Neural cell (in vitro differentiated cells): ENCODE measurements around the gene IGLL5. TPM values are rescaled to one million over a fixed set of nuclear protein-coding genes. Genes with fewer than 3 reads are reported as not detected.

ENCODE experiments used
- H2AFZ ChIP-seq: fragments of 200-600, 300-800 bp; sonication (generic), shearing (Covaris generic); 2 replicates; pipeline ENCODE4 v1.6.0; 2014; ENCODE audit warnings: low read depth, mild to moderate bottlenecking, antibody characterized with exemption, low read length, moderate library complexity
- H3F3A ChIP-seq: fragments of 200-600 bp; shearing (Covaris generic); 2 replicates; pipeline ENCODE4 v1.6.1; 2016; ENCODE audit warnings: mild to moderate bottlenecking, moderate library complexity, mixed read lengths, antibody characterized with exemption, low read length; ENCODE audit not compliant: insufficient read depth, poor library complexity, severe bottlenecking
- H3K27ac ChIP-seq: fragments of 200-600, 300-800 bp; sonication (generic), shearing (Covaris generic); 2 replicates; pipeline ENCODE4 v1.5.1; 2014; ENCODE audit warnings: mild to moderate bottlenecking, low read length, moderate library complexity
- H3K27me3 ChIP-seq: fragments of 300-800, 200-600 bp; sonication (generic), shearing (Covaris generic); 2 replicates; pipeline ENCODE4 v1.6.0; 2014; ENCODE audit warnings: mild to moderate bottlenecking, low read depth, low read length, moderate library complexity; ENCODE audit not compliant: insufficient read depth
- H3K36me3 ChIP-seq: fragments of 300-800, 200-600 bp; sonication (generic), shearing (Covaris generic); 2 replicates; pipeline ENCODE4 v1.5.1; 2014; ENCODE audit warnings: mild to moderate bottlenecking, antibody characterized with exemption, low read length, moderate library complexity; ENCODE audit not compliant: insufficient read depth
- H3K4me2 ChIP-seq: fragments of 300-800, 200-600 bp; sonication (generic), shearing (Covaris generic); 2 replicates; pipeline ENCODE4 v1.6.0; 2014; ENCODE audit warnings: mild to moderate bottlenecking, low read length
- H3K4me3 ChIP-seq: fragments of 300-800, 200-600 bp; sonication (generic), shearing (Covaris generic); 2 replicates; pipeline ENCODE4 v1.5.1; 2014; ENCODE audit warnings: mild to moderate bottlenecking, low read length, moderate library complexity
- H3K79me2 ChIP-seq: fragments of 200-600 bp; shearing (Covaris generic); replicated peaks from 2 replicates; pipeline ENCODE4 v1.6.0; 2014; ENCODE audit warnings: mild to moderate bottlenecking, low read length, moderate library complexity; ENCODE audit not compliant: insufficient read depth
- H3K9ac ChIP-seq: fragments of 300-800, 200-600 bp; sonication (generic), shearing (Covaris generic); 2 replicates; pipeline ENCODE4 v1.6.1; 2016; ENCODE audit warnings: mild to moderate bottlenecking, low read length, mixed read lengths
- H3K9me2 ChIP-seq: fragments of 200-600 bp; shearing (Covaris generic); 2 replicates; pipeline ENCODE4 v1.6.1; 2016; ENCODE audit warnings: mild to moderate bottlenecking, low read length, mixed read lengths; ENCODE audit not compliant: insufficient read depth
- H3K9me3 ChIP-seq: fragments of 200-600, 300-800 bp; sonication (generic), shearing (Covaris generic); 2 replicates; pipeline ENCODE4 v1.6.1; 2016; ENCODE audit warnings: mild to moderate bottlenecking, mixed run types, low read length, moderate library complexity, mixed read lengths
- H4K20me1 ChIP-seq: fragments of 200-600 bp; shearing (Covaris generic); 2 replicates; pipeline ENCODE4 v1.6.1; 2016; ENCODE audit warnings: mild to moderate bottlenecking, mixed run types; ENCODE audit not compliant: insufficient read depth
- EP300 ChIP-seq: fragments of 450-650 bp; conservative IDR thresholded peaks from 2 replicates; pipeline ENCODE4 v1.6.1; 2014; ENCODE audit warnings: antibody characterized with exemption, mild to moderate bottlenecking, moderate library complexity; ENCODE audit not compliant: poor library complexity, severe bottlenecking
- EZH2 ChIP-seq: fragments of 200-600, 300-800 bp; shearing (Covaris generic), sonication (generic); IDR thresholded peaks from 2 replicates; pipeline ENCODE4 v1.6.1; 2014; ENCODE audit warnings: antibody characterized with exemption, low read length, borderline replicate concordance, mild to moderate bottlenecking; ENCODE audit not compliant: insufficient read depth, poor library complexity, severe bottlenecking
- MXI1 ChIP-seq: fragments of 450-650 bp; conservative IDR thresholded peaks from 2 replicates; pipeline ENCODE4 v1.6.1; 2014; ENCODE audit warnings: antibody characterized with exemption, mild to moderate bottlenecking; ENCODE audit not compliant: poor library complexity, severe bottlenecking
- POLR2AphosphoS5 ChIP-seq: IDR thresholded peaks from 2 replicates; pipeline ENCODE4 v1.6.1; 2012
- RAD21 ChIP-seq: fragments of 450-650 bp; conservative IDR thresholded peaks from 2 replicates; pipeline ENCODE4 v1.6.1; 2014; ENCODE audit warnings: antibody characterized with exemption, mild to moderate bottlenecking, moderate library complexity
- SMC3 ChIP-seq: fragments of 450-650 bp; conservative IDR thresholded peaks from 2 replicates; pipeline ENCODE4 v1.6.1; 2014; ENCODE audit warnings: antibody characterized with exemption, mild to moderate bottlenecking, moderate library complexity; ENCODE audit not compliant: poor library complexity
- TAF1 ChIP-seq: IDR thresholded peaks from 2 replicates; pipeline ENCODE4 v1.6.1; 2012; ENCODE audit warnings: low read depth
- polyA plus RNA-seq: library from polyadenylated mRNA; depleted of rRNA; stranded (reverse); fragments of >200 nt; gene quantifications from 2 replicates; pipeline ENCODE4 v1.2.3, GENCODE V29; 2014
- TF ChIP-seq, protein P1 (sequence below): fragments of 450-650 bp; IDR thresholded peaks from 2 replicates; pipeline ENCODE4 v1.5.1; 2014; ENCODE audit warnings: antibody characterized with exemption, mild to moderate bottlenecking, moderate library complexity; ENCODE audit not compliant: poor library complexity, severe bottlenecking
- TF ChIP-seq, protein P2 (sequence below): IDR thresholded peaks from 2 replicates; pipeline ENCODE4 v1.6.1; 2012; ENCODE audit warnings: borderline replicate concordance

IGLL5 gene
- polyA plus RNA-seq, 1 donor from 2014 or later: 0.19 TPM

DNA sequence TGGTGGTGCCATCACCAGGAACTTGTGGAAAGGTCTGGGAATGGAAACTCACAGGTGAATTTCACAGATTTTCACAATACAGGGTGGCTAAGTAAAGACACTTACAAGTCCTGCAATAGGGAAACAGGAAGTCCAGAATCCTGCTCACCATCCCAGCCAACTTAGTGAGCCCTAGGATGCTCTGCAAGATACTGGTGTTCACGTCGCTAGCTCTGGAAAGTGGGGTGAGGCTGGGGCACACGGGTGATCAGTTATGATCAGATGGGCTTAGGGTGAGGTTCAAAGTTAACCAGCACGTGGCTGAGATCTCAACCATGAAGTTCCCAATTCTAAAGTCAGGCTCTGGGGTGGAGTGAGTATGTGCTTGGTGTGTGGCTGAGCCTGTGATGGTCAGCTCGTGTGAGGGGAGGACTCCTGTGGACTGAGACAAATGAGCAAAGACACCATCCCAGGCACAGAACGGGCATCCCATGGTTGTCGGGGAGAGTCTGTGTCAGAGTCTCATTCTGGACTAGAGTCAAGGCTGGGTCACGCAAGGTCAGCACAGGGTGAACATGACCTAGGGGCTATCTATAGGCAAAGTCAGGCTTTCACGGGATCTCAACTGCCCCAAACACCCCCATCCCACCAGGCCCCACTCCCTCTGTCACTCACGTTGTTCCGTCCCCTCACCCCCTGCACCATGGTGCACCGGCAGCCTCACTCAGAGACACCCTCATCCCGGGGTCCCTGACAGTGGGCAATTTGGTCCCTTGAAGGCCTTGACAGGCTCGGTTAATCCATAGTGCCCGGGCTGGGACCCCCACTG lies 23.9 kb downstream of the IGLL5 start:
- no peaks in the 10 kb centered on the region for H3K27me3 ChIP-seq
- H3K79me2 ChIP-seq: no peaks in the 10 kb centered on the region
- no peak overlapping the region for H3K4me3 ChIP-seq
- H3K36me3 ChIP-seq: no peaks in the 10 kb centered on the region
- no peak overlapping the region for H2AFZ ChIP-seq
- TF ChIP-seq SMC3 (no peak), MXI1 (no peak), POLR2AphosphoS5 (no peak), EZH2 (no peak), RAD21 (no peak), EP300 (no peak), TAF1 (no peak)
- TF ChIP-seq, protein P1, sequence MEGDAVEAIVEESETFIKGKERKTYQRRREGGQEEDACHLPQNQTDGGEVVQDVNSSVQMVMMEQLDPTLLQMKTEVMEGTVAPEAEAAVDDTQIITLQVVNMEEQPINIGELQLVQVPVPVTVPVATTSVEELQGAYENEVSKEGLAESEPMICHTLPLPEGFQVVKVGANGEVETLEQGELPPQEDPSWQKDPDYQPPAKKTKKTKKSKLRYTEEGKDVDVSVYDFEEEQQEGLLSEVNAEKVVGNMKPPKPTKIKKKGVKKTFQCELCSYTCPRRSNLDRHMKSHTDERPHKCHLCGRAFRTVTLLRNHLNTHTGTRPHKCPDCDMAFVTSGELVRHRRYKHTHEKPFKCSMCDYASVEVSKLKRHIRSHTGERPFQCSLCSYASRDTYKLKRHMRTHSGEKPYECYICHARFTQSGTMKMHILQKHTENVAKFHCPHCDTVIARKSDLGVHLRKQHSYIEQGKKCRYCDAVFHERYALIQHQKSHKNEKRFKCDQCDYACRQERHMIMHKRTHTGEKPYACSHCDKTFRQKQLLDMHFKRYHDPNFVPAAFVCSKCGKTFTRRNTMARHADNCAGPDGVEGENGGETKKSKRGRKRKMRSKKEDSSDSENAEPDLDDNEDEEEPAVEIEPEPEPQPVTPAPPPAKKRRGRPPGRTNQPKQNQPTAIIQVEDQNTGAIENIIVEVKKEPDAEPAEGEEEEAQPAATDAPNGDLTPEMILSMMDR: no peak
- TF ChIP-seq, protein P2, sequence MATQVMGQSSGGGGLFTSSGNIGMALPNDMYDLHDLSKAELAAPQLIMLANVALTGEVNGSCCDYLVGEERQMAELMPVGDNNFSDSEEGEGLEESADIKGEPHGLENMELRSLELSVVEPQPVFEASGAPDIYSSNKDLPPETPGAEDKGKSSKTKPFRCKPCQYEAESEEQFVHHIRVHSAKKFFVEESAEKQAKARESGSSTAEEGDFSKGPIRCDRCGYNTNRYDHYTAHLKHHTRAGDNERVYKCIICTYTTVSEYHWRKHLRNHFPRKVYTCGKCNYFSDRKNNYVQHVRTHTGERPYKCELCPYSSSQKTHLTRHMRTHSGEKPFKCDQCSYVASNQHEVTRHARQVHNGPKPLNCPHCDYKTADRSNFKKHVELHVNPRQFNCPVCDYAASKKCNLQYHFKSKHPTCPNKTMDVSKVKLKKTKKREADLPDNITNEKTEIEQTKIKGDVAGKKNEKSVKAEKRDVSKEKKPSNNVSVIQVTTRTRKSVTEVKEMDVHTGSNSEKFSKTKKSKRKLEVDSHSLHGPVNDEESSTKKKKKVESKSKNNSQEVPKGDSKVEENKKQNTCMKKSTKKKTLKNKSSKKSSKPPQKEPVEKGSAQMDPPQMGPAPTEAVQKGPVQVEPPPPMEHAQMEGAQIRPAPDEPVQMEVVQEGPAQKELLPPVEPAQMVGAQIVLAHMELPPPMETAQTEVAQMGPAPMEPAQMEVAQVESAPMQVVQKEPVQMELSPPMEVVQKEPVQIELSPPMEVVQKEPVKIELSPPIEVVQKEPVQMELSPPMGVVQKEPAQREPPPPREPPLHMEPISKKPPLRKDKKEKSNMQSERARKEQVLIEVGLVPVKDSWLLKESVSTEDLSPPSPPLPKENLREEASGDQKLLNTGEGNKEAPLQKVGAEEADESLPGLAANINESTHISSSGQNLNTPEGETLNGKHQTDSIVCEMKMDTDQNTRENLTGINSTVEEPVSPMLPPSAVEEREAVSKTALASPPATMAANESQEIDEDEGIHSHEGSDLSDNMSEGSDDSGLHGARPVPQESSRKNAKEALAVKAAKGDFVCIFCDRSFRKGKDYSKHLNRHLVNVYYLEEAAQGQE: no peak
- no peaks in the 10 kb centered on the region for H4K20me1 ChIP-seq
- no peaks in the 10 kb centered on the region for H3K9me2 ChIP-seq
- H3K9ac ChIP-seq: no peak overlapping the region
- no peak overlapping the region for H3K27ac ChIP-seq
- no peaks in the 10 kb centered on the region for H3K9me3 ChIP-seq
- no peaks in the 10 kb centered on the region for H3F3A ChIP-seq
- no peak overlapping the region for H3K4me2 ChIP-seq

DNA sequence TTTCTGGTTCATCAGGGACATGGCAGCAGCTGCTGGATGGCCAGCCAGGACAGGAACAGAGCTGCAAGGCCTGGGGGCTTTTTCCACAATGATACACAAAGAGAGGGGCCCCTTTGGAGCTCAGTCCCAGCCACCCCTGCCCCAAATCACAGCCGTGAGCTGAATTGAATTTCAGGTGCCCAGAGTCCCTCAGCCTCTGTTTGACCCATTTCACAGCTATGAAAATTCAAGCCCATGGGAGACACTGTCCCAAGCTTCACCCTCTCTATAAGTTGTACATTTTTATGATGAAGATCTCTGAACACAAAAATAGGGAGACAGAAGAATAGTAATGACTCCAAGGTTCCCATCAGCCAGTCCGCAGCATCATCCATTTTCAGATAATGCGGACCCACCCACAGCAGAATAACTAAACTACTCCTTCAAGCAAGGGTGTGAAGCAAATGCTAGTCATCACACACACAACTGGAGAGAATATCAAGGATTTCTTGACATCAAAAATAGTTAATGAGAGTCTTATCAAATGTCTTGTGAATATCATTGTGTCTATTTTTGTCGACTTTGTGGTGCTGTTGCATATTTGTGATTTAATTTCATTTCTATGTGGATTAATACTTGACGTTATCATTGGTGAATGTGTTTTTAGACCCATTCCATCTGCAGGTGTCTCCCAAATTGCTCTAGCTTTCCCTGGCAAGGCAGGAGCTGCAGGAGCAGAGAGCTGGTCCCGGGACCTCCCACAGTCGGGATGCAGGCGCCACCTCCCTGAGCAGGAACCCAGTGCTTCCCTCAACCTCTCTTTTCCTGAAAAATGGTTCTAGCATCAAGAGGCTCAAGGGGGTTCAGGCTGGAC lies 24.7 kb downstream of the IGLL5 start:
- Histone ChIP-seq H3K4me3 (no peak overlapping the region), H3K9me3 (no peaks in the 10 kb centered on the region), H3K9ac (no peak overlapping the region), H3K9me2 (no peaks in the 10 kb centered on the region), H2AFZ (no peak overlapping the region), H4K20me1 (no peaks in the 10 kb centered on the region), H3K79me2 (no peaks in the 10 kb centered on the region), H3K27me3 (no peaks in the 10 kb centered on the region), H3K27ac (no peak overlapping the region), H3K36me3 (no peaks in the 10 kb centered on the region), H3F3A (no peaks in the 10 kb centered on the region), H3K4me2 (no peak overlapping the region)
- TF ChIP-seq TAF1 (no peak), EP300 (no peak), SMC3 (no peak), MXI1 (no peak), POLR2AphosphoS5 (no peak), EZH2 (no peak), RAD21 (no peak)
- TF ChIP-seq, protein P1: no peak
- TF ChIP-seq, protein P2: no peak
